Lung (tissue), 12 donors: ENCODE data around the gene APOA1. TPM values are rescaled to one million over a fixed set of nuclear protein-coding genes. Genes with fewer than 3 reads are reported as not detected.

Experiments used
- ATAC-seq: fragments of 200-7000 bp; cut with Tn5 transposase; one replicate; pipeline ENCODE4 v1.9.1; 2020; ENCODE audit warnings: moderate number of reproducible peaks; ENCODE audit not compliant: insufficient read depth, low FRiP score
- DNase-seq, 3 donors: peaks; one replicate each; pipeline ENCODE4 v3.0.0-alpha.2; 2013 to 2017
- H3K27ac ChIP-seq, 2 donors: one replicate each; pipeline ENCODE4 v1.5.1; 2013; ENCODE audit warnings: mild to moderate bottlenecking in 2 of 2, moderate library complexity in 2 of 2, control low read depth in 1 of 2, inconsistent platforms in 1 of 2, low read depth in 1 of 2, low read length in 1 of 2
- H3K27me3 ChIP-seq, 3 donors: one replicate each; pipeline ENCODE4 v1.5.1; 2013; ENCODE audit warnings: low read length in 2 of 3; ENCODE audit not compliant: control insufficient read depth in 3 of 3, insufficient read depth in 3 of 3
- H3K36me3 ChIP-seq, 4 donors: one replicate each; pipeline ENCODE4 v1.5.1; 2013; ENCODE audit warnings: low read length in 4 of 4, mild to moderate bottlenecking in 1 of 4, moderate library complexity in 1 of 4; ENCODE audit not compliant: control insufficient read depth in 4 of 4, insufficient read depth in 4 of 4
- H3K4me1 ChIP-seq, 5 donors: one replicate each; pipeline ENCODE4 v1.5.1; 2013; ENCODE audit warnings: low read length in 5 of 5, mild to moderate bottlenecking in 2 of 5, moderate library complexity in 1 of 5; ENCODE audit not compliant: control insufficient read depth in 5 of 5, insufficient read depth in 5 of 5
- H3K4me3 ChIP-seq: one replicate; pipeline ENCODE4 v1.5.1; 2013; ENCODE audit warnings: mild to moderate bottlenecking, control low read depth, moderate library complexity
- H3K9ac ChIP-seq, 2 donors: one replicate each; pipeline ENCODE4 v1.5.1; 2013; ENCODE audit warnings: low read length in 2 of 2, control low read depth in 1 of 2; ENCODE audit not compliant: insufficient read depth in 1 of 2
- H3K9me3 ChIP-seq, 4 donors: one replicate each; pipeline ENCODE4 v1.5.1; 2013; ENCODE audit warnings: low read length in 3 of 4, mild to moderate bottlenecking in 1 of 4, moderate library complexity in 1 of 4; ENCODE audit not compliant: control insufficient read depth in 4 of 4, insufficient read depth in 3 of 4
- CTCF ChIP-seq: IDR thresholded peaks from 2 replicates; pipeline ENCODE4 v1.5.1; 2012; ENCODE audit warnings: mild to moderate bottlenecking; ENCODE audit errors: control extremely low read depth, extremely low read depth
- WGBS, 2 donors: extraction: QIAGEN DNeasy Blood & Tissue Kit; methylation state at CpG; one replicate each; pipeline ENCODE4 v1.1.7; 2013; 5-methylcytosine and 5-hydroxymethylcytosine counted together
- polyA plus RNA-seq, 2 donors: library from polyadenylated mRNA; stranded (reverse); fragments of 200-250 nt; gene quantifications; one replicate each; pipeline ENCODE4 v1.2.1, GENCODE V29; 2013
- total RNA-seq, 2 donors: library from RNA; depleted of rRNA in 1 of 2; stranded (reverse); fragments of >200 nt in 1 of 2; gene quantifications; one replicate each; pipeline ENCODE4 v1.2.1, GENCODE V29; 2014 to 2021
- donor health status: control.
- donor health status: control.
- donor health status: Bipolar disorder and iron deficiency.
- donor health status: healthy.
- donor health status: DM: yes; HTN: yes; CAD: no.

Gene APOA1
- total and polyA plus RNA-seq, 4 donors, result 1.2 to 18.2 (median 3.1) TPM

- 95 to 98% methylated on average over 4 of the region's 4 CpGs for WGBS, 2 donors
- Histone ChIP-seq H3K4me3 (no peak overlapping the region), H3K4me1 (peaks cover 5 to 30% (median 9%) of the 10 kb centered on the region in 5 donors), H3K36me3 (peaks cover 12 to 27% (median 21%) of the 10 kb centered on the region in 4 donors), H3K9me3 (no peaks in the 10 kb centered on the region), H3K27ac (no peak overlapping the region), H3K9ac (no peak overlapping the region), H3K27me3 (no peaks in the 10 kb centered on the region)
- no peak for TF ChIP-seq CTCF
- DNase-seq (no peak), ATAC-seq (no peak)
Measured at GRCh38 chr11:116788975-116789374, 48.4 kb downstream of the APOA1 start.

GRCh38 chr11:116788534-116788933, 48.9 kb downstream of the APOA1 start:
- Histone ChIP-seq H3K4me1 (peaks cover 5 to 30% (median 9%) of the 10 kb centered on the region in 5 donors), H3K9ac (peak overlapping the region; percentile 78 to 88), H3K27ac (peak overlapping the region; percentile 68 to 82), H3K27me3 (no peaks in the 10 kb centered on the region), H3K36me3 (peaks cover 13 to 30% (median 21%) of the 10 kb centered on the region in 4 donors), H3K9me3 (no peaks in the 10 kb centered on the region), H3K4me3 (peak overlapping the region; percentile 82)
- ATAC-seq (no peak), DNase-seq (no peak)
- no peak for TF ChIP-seq CTCF
- WGBS, 2 donors, result 55 to 59% methylated on average over 4 of the region's 4 CpGs

- ATAC-seq, result peak; percentile 88
- Histone ChIP-seq H3K4me3 (peak within 1 kb of the TSS; percentile 82), H3K4me1 (peaks cover 5 to 30% (median 9%) of the 10 kb centered on the region in 5 donors), H3K27ac (peak within 1 kb of the TSS; percentile 68 to 82), H3K36me3 (peaks cover 17 to 36% (median 27%) of the 10 kb centered on the region in 4 donors), H3K9ac (peak within 1 kb of the TSS; percentile 78 to 88), H3K9me3 (no peaks in the 10 kb centered on the region), H3K27me3 (no peaks in the 10 kb centered on the region)
- WGBS, 2 donors, result 1% methylated on average over 56 of the region's 56 CpGs
- no peak for TF ChIP-seq CTCF
- DNase-seq, result peak; percentile 83 to 88 (median 88)
Measured at GRCh38 chr11:116787786-116788486, 49.5 kb downstream of the APOA1 start, which contains the start of gene ZPR1. Gene ZPR1, minus strand, starts transcription at chr11:116788023. Its CDS starts 33 bp downstream, at chr11:116787990.
